ENCODE results near the gene USP40.

Gene USP40

DNA sequence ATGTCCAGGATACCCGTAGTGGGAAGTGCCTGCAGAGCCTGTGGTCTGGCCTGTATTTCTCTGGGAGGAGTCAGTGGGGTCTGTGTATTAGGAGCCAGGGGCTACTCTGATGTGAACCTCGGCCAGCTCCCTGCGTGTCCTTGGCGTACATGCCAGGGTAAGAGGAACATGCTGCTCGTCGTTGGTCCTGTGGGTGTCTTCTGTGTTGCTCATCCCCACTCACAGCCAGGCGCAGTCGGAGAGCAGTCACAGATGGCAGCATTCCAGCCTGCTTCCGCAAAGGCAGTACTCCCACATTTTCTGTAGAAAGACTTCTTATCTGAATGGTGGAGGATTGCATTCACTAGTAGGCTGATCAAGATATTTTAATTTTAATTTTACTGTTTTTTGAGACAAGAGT is 127.4 kb downstream of the USP40 start:
- no peak overlapping the region for H3K4me3 ChIP-seq (ENCODE audit: low read depth, low read length)
- no peak for DNase-seq (ENCODE audit: low read depth, low spot score)
- in situ Hi-C loops (cut with HindIII; ENCODE audit: low sequenced_read_pairs), result no loop called here

DNA sequence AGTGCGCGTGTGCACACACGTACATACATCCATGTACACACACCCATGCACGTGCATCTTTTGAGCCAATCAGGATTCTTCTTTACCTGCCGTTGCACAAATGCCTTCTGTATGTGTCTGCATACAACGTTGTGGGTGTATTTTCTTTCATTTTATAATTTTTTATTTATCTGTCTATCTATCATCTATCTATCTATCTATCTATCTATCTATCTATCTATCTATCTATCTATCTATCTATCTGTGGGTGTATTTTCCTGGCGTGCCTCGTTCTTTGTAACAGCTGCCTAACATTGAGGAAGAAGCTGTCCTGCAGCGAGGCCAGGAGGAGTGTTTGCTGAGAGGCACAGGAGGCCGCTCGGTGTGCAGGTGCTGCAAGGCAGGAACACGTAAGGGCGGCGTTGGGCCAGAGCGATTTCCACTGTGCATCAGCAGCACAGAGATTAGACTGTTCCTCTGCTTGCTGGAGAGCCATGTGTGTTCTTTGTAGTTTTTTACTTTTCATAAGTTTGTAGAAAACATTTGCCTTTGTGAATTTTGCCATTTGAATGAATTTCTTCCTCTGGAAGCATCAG is 127.9 kb downstream of the USP40 start:
- no peak overlapping the region for H3K4me3 ChIP-seq (ENCODE audit: low read depth, low read length)
- TF ChIP-seq, protein P1, sequence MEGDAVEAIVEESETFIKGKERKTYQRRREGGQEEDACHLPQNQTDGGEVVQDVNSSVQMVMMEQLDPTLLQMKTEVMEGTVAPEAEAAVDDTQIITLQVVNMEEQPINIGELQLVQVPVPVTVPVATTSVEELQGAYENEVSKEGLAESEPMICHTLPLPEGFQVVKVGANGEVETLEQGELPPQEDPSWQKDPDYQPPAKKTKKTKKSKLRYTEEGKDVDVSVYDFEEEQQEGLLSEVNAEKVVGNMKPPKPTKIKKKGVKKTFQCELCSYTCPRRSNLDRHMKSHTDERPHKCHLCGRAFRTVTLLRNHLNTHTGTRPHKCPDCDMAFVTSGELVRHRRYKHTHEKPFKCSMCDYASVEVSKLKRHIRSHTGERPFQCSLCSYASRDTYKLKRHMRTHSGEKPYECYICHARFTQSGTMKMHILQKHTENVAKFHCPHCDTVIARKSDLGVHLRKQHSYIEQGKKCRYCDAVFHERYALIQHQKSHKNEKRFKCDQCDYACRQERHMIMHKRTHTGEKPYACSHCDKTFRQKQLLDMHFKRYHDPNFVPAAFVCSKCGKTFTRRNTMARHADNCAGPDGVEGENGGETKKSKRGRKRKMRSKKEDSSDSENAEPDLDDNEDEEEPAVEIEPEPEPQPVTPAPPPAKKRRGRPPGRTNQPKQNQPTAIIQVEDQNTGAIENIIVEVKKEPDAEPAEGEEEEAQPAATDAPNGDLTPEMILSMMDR (IDR thresholded peaks at IDR 0.05; ENCODE audit: low read depth, low read length), result no peak
- DNase-seq (ENCODE audit: low read depth, low spot score), result no peak
- in situ Hi-C loops (cut with HindIII; ENCODE audit: low sequenced_read_pairs), result no loop called here

More for the DNA sequence above, 127.4 kb downstream of the USP40 start:
- TF ChIP-seq, protein P1 (IDR thresholded peaks at IDR 0.05; ENCODE audit: low read depth, low read length), result no peak

DNA sequence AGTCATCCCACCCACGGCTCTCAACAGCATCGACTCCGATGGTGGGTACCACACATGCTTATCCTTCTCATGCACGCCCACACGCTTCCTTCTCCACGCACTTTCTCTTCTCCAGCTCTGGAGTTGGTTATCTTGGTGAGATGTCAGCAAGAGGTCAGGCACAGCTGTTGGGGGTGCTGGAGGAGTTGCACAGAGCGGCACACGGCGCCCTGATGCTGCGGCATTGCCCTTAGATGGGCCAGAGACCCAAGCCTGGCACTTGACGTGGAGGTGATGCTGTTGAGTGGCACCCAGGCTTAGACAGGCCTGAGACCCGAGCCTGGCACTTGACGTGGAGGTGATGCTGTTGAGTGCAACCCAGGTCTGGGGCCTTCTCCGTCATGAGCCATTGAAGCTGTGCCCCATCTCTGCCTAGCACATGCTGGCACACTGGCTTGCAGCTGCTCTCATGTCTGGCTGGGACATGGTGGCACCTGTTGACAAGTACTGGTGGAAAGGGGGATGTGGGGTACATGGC is 129.1 kb downstream of the USP40 start:
- TF ChIP-seq, protein P1 (IDR thresholded peaks at IDR 0.05; ENCODE audit: low read depth, low read length), result no peak
- in situ Hi-C loops (cut with HindIII; ENCODE audit: low sequenced_read_pairs), result no loop called here
- DNase-seq (ENCODE audit: low read depth, low spot score), result no peak
- no peak overlapping the region for H3K4me3 ChIP-seq (ENCODE audit: low read depth, low read length)

DNA sequence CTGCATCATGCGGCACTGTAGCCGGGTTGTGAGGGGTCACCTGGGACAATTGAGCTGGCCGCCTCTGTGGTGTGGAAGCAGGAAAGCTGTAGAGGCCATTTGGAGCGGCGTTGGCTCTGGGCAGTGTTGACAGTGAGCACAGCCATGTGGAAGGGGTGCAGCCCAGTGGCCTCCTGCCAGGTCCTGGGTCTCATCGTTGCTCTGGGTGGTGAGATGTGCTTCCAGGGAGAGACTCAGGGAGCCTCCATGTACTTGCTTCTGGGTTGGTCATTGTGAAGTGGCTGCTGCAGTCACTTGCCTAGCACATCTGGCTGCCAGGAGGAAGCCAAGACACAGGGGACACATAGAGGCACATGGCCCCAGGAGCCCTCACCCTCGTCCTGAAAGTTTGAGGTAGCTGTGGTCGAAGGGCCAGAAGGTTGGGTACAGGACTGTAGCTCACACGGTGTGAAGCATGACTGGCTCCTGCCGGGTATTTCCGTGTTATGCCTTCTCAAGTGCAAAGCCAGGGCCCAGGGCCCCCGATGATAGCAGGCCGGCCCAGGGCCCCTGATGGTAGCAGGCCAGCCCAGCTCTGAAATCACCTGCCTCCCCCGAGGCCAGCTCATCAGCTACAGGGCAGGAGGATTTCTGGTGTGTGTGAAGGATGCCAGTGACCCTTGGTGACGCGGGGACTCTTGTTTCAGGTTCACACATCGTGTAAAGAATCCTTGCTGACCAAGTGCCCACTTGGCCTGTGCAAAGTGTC is 129.7 kb downstream of the USP40 start:
- DNase-seq (ENCODE audit: low read depth, low spot score), result no peak
- in situ Hi-C loops (cut with HindIII; ENCODE audit: low sequenced_read_pairs), result no loop called here

DNA sequence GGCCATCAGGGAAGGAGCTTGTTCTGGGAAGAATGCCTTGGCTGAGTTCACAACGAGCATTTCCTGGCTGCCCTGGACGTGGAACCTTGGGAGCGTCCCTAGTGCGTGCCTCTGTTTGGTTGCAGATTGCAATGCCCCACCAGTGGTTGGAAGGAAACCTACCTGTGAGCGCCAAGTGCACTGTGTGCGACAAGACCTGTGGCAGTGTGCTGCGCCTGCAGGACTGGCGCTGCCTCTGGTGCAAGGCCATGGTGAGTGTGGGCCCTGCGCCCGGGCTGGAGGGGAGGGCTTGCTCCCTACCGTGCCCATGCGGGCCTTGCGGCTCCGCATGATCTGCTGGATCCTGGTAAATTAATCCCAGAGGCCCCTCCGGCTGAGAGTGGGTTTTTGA is 130.4 kb downstream of the USP40 start:
- no peak for DNase-seq (ENCODE audit: low read depth, low spot score)
- TF ChIP-seq, protein P1 (IDR thresholded peaks at IDR 0.05; ENCODE audit: low read depth, low read length), result no peak
- no peak overlapping the region for H3K4me3 ChIP-seq (ENCODE audit: low read depth, low read length)
- in situ Hi-C loops (cut with HindIII; ENCODE audit: low sequenced_read_pairs), result no loop called here

More for the DNA sequence above, 129.7 kb downstream of the USP40 start:
- TF ChIP-seq, protein P1 (IDR thresholded peaks at IDR 0.05; ENCODE audit: low read depth, low read length), result no peak
- H3K4me3 ChIP-seq (ENCODE audit: low read depth, low read length), result no peak overlapping the region

DNA sequence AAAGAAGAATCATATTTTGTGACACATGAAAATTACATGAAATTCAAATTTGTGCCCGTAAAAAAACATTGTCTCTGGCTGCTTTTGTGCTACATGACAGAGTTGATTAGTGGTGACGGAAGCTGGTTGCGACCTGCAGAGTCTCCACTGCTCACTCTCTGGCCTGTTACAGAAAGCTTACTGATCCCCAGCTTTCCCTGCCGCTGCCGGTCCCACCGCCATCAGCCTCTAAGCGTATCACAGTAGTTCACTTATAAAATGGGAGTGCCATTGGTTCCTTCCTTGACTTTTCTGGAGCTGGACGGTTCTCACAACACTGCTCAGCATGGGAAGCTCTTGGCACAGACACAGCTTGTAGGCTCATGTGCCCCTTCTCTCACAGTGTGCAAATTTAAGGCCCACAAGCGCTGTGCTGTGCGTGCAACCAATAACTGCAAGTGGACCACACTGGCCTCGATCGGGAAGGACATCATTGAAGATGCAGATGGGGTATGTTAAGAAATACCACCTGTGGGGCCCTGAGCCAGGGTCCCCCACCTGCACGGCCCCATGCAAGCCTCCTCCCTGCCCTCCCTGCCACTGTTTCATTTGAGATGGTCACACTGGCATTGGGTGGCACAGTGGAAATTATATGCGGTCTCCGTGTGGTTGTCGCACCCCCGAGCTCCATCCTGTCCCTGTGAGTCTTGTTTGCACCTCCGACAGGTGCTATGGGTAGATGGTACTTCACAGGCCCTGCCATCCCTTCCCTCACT is 131.0 kb downstream of the USP40 start:
- TF ChIP-seq, protein P1 (IDR thresholded peaks at IDR 0.05; ENCODE audit: low read depth, low read length), result no peak
- in situ Hi-C loops (cut with HindIII; ENCODE audit: low sequenced_read_pairs), result no loop called here
- no peak overlapping the region for H3K4me3 ChIP-seq (ENCODE audit: low read depth, low read length)
- no peak for DNase-seq (ENCODE audit: low read depth, low spot score)
